GM18517 (cell line): ENCODE data around the gene LRP1B.

Experiments
- ATAC-seq: cut with Tn5 transposase; IDR thresholded peaks from one replicate; pipeline ENCODE4 v1.9.1; 2021; ENCODE audit warnings: mild to moderate bottlenecking, moderate library complexity; ENCODE audit not compliant: unreplicated experiment

The LRP1B gene

DNA sequence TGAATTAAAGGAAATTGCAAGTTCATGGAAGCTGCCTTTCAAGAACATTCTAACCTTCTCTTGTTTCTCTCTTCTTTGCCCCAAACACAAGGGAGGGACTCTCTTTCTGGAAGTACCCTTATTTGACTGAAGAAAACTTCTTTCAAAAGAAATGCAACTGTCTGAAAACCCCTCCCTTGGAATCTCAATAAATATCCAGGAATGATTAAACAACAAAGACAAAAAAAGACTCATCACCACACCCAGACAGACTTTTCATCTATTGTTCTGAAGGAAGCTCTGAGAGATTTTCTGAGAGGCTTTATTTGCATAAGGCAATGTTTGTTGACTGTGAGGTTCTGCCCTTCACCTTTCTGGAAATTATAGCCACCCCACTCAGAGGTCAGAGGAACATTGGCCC is 1260.9 kb downstream of the LRP1B start:
- ATAC-seq, result no peak

DNA sequence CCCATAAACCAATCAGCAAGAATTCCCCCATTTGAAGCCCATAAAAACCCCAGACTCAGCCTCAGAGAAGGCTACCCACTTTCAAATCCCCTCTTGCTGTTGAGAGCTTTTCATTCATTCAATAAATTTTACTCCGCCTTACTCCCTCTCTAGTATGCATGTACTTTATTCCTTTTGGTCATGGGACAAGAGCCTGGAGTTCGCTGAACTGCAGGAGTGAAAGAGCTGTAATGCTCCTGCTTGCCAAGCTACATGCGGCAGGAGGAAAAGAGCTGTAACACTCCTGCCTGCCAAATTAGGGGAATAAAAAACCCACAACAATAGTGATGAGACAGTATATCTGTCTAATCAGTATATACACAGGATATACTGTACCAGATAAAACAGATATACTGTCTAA is 1261.7 kb downstream of the LRP1B start:
- ATAC-seq, result no peak

DNA sequence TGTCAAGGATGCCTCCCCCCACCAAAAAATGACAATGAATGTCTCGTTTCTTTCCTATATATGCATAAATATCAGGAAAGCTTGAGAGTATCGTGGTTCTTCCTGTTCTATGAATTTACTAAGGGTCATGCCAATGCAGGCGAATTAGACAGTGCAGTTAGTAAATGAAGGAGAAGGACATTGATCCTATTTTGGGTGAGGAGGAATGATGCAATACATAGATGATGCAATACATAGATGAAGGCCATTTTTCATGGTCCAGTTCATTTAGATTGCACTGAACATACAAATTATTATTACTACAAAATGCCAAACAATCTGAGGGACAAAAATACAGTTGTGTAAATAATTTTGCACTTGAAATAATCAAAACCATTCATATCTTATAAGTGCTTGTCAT is 1265.0 kb downstream of the LRP1B start:
- no peak for ATAC-seq

DNA sequence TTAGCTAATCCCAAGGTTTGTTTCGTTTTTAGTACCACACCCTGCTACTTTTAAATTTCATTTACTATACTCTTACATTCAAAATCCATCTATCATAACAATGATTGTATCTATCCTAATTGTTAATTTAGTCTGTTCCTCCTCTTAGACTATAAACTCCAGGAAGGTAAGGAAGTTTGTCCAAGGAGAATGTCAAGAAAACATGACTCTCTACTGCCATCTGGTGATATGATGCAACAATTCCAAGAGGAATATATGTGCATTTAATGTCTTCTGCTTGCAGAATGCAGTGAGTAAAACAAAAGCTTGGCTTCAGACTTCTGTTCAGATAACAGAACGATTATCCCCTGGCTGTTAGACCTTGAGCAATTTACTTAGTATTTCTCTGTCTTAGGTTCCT is 1267.1 kb downstream of the LRP1B start:
- ATAC-seq, result peak; percentile 55

DNA sequence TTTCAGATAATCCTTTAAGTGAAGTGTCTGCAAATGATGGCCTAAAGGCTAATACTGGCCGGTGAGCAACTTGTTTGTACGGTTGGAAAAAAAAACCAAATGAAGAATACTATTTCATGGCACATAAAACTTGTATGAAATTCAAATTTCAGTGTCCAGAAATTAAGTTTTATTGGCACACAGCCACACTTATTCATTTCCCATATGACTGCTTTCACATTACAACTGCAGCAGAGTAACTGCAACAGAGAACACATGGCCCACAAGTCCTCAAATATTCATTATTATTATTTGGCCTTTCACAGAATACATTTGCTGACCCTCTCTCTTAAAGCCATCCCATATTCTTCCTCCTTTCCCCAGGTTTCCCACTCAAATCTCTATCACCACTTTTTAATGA is 1268.6 kb downstream of the LRP1B start:
- no peak for ATAC-seq

DNA sequence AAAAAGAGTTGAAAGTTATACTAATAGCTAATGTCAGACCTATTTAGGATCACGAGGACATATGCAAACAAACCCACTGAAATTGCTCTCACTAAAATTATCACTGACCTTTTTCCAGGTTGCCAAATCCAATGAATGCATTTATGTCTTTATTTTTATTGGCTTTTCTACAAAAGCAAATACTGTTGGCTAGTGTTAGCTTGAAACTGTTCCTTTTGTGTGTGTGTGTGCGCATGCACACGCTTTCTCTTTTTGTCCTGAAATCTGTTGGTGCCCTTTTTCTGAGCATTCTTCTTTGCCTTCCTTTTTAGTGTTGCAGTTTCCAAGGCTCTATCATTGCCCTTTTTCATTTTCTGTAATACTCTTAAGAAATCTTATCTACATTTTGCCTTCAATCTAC is 1269.2 kb downstream of the LRP1B start:
- ATAC-seq, result no peak

DNA sequence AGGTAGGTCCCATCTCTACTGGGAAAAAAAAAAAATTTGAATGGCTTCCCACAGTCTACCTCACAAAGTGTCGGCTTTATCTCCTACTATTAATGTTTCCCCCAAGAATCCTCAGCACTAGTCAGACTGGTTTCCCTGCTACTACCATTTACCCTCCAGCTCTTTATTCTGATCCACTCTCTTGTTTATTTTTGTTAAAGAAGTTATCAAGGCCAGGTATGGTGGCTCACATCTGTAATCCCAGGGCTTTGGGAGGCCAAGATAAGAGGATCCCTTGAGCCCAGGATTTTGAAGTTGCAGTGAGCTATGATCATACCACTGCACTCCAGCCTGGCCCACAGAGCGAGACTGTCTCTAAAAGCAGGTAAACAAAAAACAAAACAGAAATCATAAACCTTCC is 1275.3 kb downstream of the LRP1B start:
- ATAC-seq, result no peak

DNA sequence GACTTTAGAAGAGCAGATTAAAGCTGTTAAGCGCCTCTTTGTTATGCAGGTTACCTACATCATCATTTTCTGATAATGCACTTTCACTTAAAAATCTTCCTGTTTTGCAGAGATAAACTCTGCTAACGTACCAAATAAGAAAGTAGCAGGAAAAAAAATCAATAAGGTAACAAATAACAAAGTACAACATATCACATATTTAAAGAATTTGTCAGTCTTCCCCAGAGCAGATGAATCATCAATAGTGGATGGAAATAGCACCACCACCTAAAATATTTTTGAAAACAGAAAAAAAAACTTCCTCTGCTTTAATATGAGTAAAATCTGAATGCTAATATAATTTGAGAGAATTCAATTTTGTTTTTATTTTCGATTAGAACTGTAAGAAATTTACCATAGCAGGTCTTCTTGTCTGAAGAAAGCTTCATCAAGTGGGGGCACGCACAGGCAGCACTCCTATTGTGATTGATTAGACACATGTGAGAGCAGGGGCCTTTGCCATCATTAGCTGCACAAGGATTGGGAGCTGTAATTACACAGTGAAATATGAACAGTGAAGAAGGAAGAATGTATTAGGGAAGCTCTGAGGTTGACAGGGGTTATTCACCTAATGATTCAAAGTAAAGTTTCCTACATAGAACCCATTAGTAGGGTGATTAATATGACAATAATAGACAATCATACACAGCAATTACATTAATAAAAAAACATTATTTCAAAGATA is 1279.4 kb downstream of the LRP1B start:
- ATAC-seq, result no peak

DNA sequence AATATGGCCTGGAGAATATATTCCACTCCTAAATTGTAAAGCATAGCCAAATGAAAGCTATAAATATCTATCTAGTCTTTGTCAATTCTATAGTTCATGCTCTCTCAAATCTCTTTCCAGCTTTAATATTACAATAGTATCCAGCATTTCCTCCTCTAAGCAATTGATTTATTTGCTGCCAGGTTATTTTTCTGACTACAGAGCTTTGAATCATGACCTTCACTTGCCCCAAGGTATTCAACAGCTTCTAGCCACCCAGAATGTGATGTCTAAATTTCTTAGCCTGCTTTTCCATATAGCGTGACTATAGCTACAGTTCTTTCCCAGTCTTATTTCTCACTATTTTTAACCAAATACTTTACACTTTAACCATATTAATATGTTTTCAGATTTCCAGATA is 1287.6 kb downstream of the LRP1B start:
- ATAC-seq, result no peak

DNA sequence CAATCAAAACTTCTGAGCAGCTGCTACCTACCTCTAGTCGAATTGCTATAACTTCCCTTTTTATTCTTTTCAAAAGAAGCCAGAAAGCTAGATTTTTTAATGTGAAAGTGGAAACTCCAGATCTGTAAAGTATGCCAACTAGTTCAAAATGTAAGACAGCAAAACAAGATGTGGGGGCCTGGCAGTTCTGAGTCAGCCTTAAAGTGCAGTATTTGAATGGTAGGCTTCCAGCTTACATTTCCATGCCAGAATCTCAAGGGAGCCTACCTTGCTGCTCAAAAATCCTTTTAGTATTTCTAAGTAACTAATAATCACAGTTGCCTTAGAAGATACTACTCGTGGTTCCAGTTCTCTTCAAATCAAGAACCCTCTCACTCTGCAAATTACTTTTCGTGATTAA is 1288.7 kb downstream of the LRP1B start:
- no peak for ATAC-seq

DNA sequence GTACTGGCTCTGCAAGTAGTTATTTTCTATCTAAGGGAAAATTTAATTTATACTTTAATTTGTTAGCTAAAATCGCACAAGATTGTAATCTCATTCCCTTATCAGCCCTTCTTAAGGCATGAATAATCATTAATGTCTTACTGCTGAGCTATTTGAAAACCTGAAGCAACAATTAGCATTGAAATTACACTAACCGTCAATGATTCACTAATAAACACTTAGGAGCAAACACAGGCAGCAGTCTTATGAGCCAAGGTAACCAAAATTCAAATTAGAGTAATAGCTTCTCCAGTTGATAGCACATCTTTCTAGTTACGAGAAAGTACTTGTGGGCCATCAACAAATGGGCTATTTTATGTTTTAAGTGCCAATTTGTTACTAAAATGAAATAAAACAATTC is 1289.7 kb downstream of the LRP1B start:
- no peak for ATAC-seq

DNA sequence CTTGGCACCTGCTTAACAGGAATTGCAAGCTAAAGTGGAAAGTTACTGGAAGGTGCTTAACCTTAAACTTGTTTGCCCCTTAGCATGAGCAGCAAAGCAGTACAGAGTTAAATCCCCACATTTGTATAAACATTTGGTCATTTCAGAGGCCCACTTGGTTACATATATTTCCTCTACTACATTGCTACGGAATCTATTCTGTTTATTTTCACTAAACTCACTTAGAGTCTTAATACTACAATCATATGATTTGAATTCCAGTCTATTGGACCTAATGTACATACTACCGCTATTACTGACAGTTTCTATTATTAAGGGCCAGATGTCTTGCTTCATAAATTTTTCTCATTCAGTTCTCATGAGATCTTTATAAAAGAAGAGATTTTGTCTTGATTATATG is 1294.0 kb downstream of the LRP1B start:
- ATAC-seq, result no peak

DNA sequence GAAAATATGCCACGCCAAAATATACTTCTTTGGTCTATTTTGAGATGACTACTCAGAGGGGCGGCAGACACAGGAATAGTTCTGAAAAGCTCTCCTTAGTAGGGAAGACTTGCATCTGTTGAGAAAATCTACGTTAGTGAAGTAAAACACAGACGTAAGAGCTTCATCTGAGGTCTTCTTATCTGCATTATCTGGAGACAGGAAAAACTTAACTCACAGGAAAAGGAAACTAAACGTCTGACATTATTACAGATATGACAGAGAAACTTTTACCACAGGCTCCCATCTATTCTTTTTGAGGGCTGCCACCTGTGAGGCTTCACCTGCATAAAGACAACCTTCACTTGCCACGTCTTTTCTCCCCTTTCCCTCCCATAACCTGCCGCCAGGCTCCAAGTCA is 1295.7 kb downstream of the LRP1B start:
- ATAC-seq, result no peak

DNA sequence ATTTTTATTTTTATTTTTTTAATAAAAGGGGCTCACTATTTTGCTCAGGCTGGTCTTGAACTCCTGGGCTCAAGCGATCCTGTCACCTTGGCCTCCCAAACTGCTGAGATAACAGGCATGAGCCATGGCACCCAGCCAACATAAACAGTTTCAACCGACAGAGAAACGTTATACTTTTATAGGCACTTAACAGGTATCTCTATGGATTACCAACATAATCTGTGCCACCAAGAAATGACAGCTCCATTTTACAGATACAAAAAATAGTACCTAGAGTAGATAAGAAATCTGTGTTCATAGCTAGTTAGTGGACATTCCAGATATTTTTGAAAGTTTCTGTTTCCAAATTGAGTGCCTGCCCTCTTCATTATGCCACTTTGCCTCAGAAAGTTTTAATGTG is 1316.7 kb downstream of the LRP1B start:
- ATAC-seq, result no peak

DNA sequence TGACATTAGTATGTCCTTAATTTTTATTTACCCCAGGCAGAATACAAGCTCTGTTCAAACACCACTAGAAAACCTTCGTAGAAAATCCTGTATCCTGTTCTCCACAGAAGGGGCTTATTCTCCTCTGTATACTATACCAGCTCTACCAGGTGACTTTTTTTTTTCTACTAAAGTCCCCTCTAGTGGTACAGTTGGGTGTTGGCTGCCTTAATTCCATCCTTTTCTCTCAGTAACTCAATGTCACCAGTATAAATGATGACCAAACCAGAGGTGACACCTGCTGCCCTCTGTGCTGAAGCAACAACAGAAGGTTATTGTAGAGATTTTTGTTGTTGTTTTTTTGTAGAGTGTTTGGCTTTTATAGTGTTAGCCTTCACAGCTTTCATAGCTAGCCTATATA is 1322.0 kb downstream of the LRP1B start:
- no peak for ATAC-seq

DNA sequence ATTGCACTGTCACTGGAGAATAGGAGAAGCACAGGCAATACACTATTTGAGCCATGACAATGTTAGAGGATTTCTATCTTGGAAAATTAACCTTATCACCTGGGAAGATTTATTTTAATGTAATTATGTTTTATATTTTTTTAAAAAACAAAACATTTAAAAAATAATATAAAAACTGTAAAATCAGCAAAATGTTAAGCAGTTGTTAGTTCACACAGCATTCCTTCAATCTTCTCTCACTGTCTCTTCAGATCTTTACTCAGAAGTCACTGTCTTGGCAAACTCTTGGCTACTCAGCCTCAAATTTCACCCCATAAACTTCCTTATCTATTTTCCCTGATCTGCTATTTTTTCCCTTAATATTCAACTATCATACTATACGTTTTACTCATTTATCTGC is 1322.6 kb downstream of the LRP1B start:
- ATAC-seq, result no peak

DNA sequence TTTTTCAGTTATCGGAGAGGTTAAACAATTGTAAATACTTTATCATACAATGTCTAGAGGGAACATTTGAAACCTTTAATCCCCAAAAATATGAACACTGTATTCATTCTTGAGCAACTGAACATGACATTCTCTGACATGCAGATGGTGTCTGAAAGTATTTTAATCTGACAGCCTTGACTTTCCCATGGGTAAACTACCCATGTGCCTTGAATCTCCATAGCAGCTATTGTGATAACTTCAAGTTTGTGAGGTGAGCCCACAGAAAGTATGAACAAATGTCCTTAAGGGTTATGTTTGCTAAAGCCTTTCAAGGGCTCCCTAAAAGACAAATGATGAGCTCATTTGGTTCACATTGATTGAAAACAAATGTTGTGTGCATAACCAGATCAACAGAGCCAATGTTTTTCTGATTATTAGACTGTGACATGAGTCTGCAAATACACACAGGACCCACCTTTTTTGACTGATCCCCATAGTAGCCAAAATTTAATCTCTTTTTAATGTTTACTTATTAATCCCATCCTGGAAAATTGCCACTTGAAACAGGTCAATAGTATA is 1326.0 kb downstream of the LRP1B start:
- ATAC-seq, result no peak

DNA sequence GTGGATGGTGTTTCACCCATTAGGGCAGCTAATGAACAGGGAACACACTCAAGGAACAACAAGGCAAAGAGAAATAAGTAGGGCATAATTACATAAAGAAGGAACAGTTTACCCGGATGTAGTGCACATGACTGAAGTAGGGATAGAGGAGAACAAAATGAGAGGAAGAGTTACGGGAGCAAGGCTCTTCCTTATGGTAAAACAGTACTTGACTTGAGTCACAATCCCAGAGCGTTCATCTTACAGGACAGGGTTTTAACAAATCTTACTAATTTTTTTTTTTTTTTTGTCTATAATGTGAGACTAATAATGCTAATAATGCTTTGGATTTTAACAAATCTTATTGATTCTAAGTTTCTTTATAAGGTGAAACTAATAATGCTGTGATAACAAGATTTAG is 1329.5 kb downstream of the LRP1B start:
- no peak for ATAC-seq

DNA sequence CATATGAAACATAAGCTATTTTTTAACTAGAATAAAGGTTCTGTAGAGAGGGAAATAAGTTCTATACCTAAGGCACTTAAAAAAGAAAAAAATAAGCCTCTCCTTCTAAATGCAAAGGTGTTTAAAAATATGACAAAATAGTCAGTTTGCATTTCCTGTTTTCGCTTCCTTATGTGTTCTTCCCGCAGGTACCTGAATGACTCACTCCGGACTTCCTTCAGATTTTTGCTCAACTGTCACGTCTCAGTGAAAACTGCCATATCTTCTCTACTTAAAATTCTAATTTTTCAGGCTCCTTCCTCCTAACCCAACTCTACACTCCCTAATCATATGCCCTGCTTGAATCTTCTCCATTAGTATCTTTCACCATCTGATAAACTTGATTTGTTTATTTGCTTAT is 1333.1 kb downstream of the LRP1B start:
- ATAC-seq, result peak; percentile 93

DNA sequence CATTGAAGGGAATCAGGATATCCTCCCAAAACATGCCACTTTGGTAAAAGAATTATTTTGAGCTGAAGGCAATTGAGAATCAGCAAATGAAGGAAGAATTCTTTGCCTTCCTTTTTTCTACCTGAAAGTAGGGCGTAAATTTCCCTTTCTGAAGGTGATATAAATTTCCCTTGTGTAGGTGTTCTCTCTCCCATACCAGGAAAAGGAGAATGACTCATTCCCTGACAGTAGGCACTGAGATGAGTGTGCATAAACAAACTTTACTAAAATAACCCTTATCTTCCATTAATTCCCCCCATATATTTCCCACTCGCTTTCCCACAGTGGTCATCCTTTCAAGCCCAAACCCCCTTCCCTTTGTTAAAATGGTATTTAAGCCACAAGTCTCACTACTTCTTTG is 1339.0 kb downstream of the LRP1B start:
- no peak for ATAC-seq

DNA sequence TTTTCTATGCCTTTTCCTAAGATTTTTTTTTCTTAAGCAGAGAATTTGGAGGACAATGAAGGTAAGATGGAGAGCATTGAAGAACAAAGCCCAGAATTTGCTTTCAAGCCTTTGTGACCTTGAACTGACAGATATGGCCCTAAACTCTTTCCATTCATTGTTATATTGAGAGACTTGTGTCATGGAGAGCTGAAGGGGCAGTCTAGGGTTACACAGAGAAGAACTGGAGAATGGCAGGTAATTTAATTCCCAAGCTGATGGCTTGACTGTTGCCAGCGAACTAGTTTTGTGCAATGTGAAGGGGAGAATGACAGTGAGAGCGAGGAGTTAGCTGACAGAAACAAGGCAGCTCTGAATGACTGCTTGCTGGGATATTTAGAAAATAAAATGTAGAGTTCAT is 1344.2 kb downstream of the LRP1B start:
- ATAC-seq, result no peak

DNA sequence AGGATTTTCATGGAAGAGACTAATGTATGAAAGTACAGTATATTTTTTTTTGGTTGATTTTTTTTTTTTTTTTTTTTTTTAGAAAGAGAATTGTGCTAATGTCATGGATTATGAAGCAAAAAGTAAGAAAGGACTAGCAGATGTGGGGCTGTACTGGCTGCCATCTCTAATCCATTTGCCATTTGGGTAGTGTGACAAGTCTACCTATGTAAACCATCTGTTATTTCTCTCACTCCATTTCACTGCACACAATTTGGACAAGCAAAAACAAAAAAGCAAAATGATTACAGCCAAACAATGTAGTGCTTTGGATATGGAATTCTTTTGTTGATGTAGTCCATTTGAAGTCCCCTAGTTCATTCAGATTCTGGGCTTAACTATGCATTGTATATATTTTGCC is 1355.4 kb downstream of the LRP1B start:
- no peak for ATAC-seq

DNA sequence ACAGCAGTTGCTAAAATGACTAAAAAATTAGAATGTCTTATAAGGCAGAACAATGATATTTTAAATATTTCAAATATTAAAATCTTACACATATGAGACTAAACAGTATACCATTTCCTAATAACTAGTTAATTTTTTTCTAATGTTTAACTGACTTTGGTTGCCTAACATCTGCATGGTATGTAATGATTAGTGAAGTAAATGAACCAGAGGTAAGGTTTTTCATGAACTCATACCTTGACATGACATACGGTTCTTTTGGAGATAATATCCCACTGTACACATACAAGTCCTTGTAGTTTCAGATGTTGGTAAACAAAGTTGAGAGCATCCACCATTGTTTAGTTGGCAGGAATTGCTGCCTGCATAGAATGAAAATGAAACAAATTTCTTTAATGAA is 1360.2 kb downstream of the LRP1B start:
- no peak for ATAC-seq
